ENCODE results near the gene RPUSD1.

DNA sequence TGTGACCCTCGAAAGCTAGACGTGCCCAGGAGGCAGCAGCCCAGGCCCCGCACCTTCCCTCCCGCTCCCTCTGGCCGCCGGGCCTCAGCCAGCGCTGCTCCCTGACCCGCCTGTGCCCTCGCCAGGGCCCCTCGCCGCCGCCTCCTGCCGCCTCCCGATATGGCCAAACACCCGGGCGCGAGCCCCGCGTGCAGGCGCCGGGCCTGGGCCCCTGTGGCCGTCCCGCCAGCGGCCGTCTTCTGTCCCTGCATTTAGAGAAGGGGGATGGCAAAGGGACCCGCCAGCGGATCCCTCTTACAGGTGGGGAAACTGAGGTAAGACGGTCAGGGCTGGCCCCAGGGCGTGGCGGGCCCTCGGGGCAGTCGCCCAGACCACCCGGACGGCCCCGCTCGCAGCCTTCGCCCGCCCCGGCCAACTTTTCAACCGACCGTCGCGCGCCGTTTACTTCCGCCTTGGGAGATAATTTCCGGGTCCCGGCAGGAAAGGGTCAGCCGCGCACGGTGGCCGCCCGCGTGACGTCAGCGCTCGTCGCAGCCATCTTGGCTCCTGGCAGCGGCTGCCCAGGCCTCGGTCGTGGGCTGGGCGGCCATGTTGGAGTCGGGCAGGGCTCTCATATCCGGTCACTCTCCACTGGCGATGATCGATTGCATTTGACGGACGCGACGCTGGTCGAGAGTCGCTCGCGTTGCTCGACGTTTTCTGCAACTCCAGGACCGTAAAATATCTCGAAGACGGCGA lies 19.3 kb upstream of the RPUSD1 start:
- TF ChIP-seq, protein P1, sequence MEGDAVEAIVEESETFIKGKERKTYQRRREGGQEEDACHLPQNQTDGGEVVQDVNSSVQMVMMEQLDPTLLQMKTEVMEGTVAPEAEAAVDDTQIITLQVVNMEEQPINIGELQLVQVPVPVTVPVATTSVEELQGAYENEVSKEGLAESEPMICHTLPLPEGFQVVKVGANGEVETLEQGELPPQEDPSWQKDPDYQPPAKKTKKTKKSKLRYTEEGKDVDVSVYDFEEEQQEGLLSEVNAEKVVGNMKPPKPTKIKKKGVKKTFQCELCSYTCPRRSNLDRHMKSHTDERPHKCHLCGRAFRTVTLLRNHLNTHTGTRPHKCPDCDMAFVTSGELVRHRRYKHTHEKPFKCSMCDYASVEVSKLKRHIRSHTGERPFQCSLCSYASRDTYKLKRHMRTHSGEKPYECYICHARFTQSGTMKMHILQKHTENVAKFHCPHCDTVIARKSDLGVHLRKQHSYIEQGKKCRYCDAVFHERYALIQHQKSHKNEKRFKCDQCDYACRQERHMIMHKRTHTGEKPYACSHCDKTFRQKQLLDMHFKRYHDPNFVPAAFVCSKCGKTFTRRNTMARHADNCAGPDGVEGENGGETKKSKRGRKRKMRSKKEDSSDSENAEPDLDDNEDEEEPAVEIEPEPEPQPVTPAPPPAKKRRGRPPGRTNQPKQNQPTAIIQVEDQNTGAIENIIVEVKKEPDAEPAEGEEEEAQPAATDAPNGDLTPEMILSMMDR (IDR thresholded peaks at IDR 0.05): peak in 1 of 12 donors; percentile 10
- TF ChIP-seq POLR2A (IDR thresholded peaks at IDR 0.05): peak in 1 of 2 donors; percentile 68

Measured in heart left ventricle (tissue), 13 donors.